Activated effector memory CD4-positive, alpha-beta T cell treated with Interleukin-2 at 50 U/mL for 16 hours (primary cell): ENCODE data around the gene ATP10D.
"Not testable (repeated sequence)": the region's sequence is repeated elsewhere in the genome, so short reads cannot be mapped to it uniquely, and the experiment has no call there.

ENCODE experiments used
- DNase-seq: peaks from one replicate; pipeline ENCODE4 v3.0.0-alpha.2; 2020

Gene ATP10D

DNA sequence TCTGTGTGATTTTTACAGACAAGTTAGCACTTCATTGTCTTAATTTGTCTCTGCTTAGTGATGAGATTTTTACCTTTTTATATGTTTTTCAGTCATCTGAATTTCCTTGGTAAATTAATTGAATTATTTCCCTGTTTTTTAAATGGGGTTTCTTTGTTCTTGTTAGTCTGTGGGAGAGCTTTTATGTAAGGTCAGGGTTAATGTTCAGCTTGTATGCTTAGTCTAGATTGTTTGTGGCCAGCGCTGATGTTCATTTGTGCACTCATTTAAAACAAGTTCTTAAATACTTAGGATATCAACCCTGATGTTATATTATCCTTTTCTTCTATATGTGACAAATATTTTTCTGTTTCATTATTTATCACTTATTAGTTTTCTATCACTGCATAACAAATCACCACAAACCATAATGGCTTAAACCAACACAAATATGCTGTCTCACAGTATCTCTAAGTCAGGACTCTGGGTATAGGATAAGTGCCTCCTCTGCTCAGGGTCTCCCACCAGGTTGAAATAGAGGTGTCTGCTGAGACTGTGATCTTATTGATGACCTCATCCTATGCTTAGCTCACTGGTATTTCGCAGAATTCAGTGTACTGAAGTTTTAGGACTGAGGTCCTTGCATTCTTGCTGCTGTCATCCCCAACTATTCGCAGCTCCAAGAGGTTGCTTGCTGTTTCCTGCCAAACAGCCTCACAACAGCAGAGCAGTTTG, 53.2 kb downstream of the ATP10D start:
- no peak for DNase-seq

DNA sequence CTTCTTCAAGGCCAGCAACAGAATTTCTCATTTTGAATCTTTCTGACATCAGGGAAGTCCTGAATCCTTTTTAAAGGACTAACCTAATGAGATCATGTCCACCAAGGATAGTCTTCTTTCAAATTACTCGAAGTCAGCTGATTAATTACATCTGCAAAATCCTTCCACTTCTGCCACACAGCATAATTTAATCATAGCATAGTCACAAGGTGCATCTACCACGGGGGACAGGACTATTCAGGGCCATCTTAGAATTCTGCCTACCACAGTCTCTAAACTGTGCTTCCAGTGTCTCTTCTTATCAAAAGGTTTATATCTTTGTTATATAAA, 53.7 kb downstream of the ATP10D start:
- no peak for DNase-seq

DNA sequence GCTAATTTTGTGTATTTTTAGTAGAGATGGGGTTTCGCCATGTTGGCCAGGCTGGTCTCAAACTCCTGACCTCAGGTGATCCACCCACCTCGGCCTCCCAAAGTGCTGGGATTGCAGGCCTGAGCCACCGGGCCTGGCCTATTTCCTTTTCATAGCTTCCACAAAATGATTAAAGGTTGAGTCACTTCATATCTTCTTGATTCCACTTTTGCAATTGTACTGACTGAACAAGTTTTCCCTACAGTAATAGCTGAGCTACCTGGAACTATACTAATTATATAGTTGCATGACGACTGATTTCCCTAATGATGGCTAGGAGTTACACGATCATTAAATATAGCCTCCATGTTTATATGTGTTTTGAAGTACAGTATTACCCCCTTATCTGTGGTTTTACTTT, 57.6 kb downstream of the ATP10D start:
- not testable (repeated sequence) for DNase-seq

DNA sequence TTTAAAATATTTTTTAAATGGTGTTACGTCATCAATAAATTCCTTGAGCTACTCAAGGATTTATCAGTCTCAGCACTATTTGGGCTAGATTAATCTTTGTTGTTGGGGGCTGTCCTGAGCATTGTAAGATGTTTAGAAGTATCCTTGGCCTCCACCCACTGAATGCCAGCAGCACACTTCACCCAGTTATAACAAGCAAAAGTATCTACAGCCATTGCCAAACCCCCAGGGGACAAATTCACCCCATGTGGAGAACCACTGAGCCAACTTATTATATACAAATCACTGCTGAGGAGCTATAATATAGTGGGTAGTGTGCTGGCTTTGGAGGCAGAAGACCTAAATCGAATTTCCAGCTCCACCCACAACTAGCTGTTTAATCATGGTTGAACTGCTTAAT, 58.3 kb downstream of the ATP10D start:
- no peak for DNase-seq

DNA sequence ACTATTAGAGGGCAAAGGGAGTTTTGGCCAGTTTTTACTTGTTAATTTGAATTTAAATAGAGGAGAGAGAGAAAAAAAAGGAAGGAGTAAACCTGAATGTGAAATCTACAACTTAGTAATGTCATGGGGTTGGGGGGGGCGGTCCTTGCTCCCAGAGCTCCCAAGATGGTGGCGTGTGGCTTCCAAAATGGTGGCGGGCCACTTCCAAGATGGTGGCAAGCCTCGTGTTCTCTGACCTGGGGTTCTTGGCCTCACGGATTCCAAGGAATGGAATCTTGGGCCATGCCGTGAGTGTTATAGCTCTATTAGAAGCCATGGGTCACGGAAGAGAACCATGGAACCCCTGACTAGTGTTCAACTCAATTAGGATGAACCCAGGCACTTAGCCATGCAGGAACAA, 65.3 kb downstream of the ATP10D start:
- DNase-seq: not testable (repeated sequence)

DNA sequence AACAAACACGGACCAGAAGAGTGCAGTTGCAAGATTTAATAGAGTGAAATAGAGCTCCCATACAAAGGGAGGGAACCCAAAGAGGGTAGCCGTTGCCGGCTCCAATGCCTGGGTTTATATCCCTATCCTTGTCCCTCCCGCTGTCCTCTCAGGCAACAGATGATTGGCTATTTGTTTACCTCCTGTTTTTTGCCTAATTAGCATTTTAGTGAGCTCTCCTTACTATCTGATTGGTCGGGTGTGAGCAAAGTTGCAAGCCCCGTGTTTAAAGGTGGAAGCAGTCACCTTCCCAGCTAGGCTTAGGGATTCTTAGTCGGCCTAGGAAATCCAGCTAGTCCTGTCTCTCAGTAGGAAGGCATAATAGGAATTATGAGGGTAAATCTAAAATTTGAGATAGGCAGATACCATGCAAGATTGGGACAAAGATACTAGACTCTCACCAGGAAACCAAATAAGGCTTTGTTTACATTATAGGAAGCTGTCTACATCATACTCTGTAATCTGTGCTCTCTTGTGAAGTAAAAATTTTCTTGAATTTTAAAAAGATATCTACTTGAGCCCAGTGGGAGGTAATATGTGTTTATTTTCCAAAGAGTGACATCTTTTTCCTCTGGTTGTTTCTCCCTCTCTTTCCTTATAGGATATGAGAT, 65.9 kb downstream of the ATP10D start:
- DNase-seq: no peak

DNA sequence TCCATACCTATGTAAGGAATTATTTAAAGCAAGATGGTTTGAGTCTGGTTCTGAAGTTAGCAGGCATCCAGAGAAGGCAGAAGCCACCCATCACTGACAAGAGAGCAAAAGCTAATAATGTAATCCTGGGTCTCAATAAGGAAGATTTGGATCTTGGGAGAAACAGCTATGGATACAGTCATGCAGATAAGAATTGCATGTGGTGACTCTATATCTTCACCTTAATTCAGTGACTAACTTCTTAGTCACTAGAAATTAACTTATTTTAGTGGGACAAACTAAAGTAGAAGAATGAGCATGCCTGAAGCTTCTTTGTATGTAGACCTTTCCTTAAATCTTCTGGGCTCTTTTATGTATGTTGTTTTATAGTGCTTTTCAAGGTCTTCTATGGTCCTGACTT, 66.6 kb downstream of the ATP10D start:
- no peak for DNase-seq

DNA sequence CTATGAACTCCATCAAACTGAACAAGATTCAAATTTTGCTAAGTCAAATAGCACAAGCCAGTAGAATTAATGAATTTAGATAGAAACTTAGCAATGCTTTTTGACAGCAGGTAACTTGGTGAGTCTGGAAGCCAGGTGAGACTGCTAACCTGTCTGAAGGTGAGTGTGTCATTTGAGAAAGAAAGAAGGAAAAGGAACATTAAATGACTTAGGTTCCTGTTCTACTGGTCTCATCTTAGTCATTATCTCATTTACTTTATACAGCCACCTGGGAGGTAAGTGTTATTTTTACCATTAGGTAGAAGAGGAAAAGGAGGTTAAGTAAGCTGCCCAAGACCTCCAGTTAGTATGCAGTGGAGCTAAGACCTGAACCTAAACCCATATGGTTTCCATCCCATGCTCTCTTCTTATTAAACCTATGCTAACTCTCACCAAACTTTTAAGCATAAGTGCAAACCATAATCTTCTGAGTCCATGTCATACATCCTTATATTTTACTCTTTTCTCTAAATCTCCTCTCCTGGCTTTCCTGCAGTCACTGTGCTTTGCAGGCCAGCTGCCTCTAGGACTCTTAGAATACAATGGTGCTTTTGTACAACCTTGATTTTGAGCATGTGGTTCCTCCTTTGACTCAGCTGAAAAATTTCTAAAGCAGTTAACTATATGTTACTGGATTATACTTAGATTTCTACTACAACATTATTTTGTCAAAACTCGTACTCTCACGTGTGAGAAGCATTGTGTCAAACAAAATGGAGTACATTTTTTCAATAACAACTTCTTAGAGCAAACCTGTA, 68.5 kb downstream of the ATP10D start:
- DNase-seq: no peak

DNA sequence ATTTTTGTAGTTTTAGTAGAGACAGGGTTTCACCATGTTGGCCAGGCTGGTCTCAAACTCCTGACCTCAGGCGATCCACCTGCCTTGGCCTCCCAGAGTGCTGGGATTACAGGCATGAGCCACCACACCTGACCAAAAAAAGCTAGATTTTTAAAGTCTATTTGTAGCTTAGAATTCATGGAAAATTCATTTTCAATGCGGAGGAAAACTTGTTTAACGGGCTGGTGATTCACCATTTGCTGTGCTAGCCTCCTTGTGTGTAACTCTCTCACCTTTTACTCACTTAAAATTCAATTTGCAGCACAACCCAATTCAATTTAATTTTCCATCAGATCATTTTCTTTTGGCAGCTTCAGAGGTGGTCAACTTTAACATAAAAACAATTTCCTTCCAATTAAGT, 70.8 kb downstream of the ATP10D start:
- not testable (repeated sequence) for DNase-seq

DNA sequence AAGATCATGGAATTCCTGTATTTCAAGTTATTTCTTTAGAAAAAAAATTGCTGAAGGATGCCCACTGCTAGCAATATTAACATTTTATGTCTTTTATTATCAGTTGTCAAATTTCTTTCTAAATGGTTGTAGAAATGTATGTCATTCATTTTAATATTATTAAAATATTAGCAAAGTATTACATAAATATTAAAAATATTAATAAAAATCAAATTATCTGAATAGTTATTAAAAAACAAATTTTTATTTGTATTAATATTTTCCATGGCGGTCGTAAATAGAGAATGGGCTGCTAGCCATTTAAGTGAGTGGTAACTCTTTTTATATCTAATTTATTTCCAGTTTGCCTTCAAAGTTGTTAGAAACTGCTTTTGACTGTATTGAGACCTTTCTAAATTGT, 72.2 kb downstream of the ATP10D start:
- DNase-seq: no peak

DNA sequence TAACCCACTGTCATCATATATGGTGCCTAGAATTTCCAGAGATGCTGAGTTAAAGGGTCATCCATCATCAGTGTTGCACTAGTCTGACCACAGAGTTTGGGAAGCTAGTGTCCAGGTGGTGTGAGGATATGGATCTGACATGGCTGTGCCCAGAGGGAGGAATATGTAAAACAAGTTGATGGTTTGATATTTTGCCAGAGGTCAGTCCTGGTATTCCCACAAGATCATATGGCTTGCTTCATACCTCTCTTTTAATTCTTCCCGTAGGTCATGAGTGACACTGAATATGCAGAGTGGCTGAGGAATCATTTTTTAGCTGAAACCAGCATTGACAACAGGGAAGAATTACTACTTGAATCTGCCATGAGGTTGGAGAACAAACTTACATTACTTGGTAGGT, 75.6 kb downstream of the ATP10D start:
- DNase-seq: no peak

DNA sequence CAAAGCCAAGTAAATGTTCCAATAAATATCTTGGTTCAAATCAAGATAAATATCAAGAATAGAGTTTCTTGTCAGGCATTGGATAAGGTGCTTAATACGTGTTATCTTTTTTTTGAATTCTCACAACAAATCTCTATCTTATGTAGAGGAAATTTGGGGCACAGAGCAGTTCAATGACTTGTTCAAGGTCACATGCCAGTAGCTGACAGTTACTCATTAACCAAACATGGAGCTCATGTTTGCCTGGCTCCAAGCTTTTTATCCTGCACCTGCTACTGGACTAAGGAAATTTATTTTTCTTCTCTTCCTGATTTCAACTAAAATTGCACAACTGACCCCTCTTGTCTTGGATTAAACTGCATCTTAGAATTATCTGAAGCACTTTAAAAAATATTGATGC, 76.3 kb downstream of the ATP10D start:
- DNase-seq: no peak

DNA sequence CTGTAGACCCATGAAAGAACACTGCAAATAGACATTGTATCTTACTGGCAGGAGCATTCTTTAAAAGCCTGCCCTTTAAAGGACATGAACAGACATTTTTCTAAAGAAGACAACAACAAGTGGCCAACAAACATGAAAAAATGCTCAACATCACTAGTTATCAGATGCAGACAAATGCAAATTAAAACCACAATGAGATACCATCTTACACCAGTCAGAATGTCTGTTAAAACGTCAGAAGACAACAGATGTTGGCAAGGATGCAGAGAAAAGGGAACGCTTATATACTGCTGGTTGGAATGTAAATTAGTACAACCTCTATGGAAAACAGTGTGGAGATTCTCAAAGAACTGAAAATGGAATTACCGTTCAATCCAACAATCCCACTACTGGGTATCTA, 77.2 kb downstream of the ATP10D start:
- DNase-seq: no peak

DNA sequence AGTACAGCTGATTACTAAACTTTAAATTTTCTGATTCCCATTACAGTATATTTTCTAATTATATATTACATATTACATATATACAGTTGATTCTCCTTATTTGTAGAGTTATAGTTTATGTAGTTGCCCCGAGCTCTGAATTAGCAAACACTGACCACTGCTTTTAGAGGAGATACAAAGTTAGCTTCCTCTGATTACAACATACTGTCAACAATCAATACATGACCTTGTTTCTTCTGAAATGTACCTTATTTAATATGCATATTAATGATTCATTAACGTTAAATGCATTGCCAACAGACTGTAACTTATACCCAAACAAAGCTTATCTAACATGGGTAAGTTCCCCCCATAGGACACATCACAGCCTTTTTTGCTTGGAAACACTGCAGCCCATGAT, 81.5 kb downstream of the ATP10D start:
- no peak for DNase-seq

DNA sequence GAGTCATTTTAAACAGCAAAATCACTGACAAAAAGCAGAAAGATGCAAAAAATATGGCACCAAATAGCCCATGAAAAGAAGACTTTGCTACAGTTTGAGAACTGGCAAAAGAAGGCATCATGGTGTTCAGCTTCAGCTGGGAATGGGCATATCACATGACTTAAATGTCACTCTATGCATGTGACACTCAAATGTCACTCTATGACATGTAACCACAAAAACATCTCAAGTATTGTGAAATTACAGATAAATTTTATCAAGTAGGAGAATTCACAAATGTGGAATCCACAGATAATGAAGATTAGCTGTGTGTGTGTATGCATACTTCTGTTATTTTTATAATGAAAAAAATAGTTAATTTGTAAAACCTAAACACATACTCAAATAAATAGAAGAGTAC, 81.9 kb downstream of the ATP10D start:
- DNase-seq: no peak

DNA sequence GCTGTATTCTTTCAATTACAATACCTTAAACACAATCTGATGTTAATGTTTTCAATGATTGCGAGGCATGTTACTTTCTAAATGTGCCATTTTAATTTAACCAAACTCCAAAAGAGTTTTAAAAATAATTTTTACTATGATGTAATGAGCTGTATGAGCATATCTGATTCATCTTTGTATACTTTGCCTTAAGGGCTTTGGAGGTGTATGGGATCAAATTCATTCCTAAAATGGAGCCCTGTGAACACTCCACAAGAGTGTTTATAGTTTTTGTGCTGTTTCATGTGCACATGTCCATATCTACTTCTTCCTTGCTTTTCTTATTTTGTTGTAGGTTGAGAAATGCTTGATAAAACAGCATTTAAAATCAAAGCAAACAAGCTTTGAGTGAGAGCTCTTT, 82.4 kb downstream of the ATP10D start:
- DNase-seq: no peak

DNA sequence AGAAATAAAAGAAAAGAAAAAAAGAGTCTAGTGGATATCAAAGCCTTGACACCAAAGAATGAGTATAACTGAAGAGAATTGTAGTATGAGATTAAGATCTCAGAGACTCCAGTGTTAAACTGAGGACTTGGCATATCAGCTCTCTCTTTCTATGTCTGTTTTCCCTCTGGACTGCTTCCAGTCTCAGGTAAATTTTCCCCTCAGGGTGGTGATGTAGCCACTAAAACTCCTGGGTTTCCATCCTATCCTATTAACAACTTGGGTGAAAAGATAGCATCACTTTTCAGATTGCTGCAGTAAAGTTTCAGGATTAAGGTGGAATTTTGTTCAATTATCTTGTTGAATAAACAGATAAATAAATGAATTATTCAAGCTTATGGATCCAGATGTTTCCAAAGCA, 85.7 kb downstream of the ATP10D start:
- DNase-seq: no peak

DNA sequence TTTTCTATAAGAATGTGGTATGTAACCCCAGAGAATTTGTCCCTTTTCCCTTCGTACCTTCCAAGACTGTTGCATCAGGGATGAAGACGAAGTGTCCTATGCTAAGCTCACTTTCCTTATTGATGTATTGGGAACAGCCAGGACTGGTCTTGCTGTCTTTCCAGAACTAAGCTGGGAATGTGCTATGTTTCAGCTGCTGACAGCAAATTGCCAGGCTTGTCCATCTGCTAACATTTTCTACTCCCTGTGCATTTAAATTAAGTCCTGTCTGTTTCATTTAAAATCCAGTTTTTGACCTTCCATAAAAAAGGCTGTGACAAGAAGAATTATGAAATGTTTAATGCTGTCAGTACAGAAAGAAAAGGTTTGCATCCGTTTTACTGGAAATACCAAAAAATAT, 87.9 kb downstream of the ATP10D start:
- no peak for DNase-seq

DNA sequence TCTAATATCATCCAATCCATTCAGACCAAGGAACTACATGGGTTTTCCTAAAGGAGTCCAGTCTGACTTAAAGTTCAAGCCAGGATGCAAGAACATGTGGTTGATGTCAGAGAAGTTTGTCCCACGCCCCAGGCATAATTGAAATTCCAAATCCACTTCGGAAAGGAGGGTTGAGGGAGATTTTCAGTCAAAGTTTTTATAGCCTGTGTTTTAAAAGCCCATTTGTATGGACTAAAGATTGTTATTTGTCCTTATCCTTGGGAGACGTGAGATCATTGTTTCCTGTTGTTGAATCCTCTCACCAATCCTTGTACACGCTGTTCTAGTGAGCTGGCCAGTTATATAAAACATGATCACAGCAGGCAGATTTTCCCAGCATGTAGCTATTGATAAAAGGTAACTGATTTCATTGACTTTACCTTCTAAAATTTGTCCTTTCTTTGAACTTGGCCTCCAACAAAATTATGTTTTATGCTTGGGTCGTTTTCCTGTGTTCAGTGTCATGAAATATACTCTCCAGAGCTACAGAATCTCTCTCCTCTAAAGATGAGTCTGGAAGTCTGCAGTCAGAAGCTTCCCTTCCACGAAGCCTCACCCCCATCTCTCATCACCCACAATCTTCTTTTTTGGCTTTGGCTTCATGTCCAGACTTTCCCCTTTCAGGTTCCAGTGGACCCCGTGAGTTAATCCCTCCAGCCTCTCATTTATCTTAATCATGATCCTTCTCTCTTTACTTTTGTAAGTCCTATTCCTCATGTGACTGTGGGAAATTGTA, 92.9 kb downstream of the ATP10D start:
- DNase-seq: no peak

DNA sequence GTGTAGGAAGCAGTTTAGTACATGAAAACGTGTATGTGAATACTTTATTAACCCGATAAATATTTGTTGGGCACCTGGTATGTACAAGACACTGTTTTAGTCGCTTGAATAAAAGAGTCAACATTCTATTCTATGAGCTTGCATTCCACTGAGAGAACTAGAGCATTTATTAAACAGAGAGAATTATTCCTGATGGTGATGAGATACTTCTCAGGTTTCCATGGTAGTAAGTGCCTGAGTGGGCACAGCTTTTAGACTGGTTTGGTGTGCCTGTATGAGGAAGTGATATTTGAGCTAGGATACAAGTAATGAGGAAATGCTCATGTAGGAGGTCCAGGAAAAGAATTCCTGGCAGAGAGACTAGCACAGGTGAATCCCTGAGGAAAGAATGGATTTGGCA, 94.2 kb downstream of the ATP10D start:
- no peak for DNase-seq

DNA sequence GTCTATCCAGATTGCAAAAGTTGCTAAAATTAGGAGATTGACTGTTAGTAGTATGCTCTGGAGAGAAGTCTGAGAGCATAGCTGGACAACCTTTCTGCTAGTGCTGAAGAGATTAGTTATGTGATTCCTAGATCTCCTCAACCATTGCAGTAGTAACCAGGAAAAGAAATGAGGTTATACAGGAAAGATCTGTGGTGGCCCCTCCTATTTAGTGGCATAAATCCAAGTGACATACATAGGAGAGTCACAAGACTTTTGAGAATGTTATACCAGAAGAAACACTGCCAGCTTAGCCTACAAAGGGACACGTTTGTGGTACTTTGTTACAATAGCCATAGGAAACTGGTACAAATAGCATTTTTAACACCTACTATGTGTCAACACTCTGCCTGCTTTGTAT, 105.2 kb downstream of the ATP10D start:
- no peak for DNase-seq

DNA sequence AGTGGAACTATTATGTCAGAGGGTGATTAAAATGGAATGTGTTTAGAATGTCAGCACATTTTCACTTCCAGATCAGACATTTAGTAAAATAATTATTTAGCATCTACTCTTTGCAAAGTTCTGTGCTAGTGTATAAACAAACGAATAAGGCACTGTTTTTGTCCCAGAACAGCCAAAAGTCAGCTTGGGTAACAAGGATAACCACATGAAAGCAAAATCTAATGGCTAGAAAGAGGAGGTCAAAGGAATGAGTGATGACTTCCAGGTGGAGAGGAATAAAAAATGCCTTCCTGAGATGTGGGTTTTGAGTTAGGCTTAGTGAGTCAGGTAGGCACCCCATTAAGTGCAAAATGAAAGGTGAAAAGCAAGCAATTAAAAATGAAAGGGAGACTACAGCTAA, 112.6 kb downstream of the ATP10D start:
- no peak for DNase-seq

DNA sequence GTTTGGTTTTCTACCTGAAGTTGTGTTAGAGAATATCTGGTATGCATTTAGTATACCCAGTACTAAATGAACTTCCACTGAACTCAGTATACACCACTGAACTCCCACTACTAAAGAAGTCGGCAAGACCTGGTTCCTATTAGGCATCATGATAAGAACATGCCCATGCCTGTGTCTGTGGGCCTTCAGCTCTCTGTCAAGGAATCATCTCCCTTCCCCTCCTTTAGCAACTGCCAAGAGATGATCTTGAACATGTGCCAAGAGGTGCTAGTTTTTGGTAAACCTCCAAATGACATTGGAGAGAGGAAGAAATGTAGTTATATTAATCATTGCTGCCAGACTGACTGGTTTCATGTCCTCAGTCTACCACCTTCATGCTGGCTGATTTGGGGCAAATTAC, 113.2 kb downstream of the ATP10D start:
- DNase-seq: no peak

DNA sequence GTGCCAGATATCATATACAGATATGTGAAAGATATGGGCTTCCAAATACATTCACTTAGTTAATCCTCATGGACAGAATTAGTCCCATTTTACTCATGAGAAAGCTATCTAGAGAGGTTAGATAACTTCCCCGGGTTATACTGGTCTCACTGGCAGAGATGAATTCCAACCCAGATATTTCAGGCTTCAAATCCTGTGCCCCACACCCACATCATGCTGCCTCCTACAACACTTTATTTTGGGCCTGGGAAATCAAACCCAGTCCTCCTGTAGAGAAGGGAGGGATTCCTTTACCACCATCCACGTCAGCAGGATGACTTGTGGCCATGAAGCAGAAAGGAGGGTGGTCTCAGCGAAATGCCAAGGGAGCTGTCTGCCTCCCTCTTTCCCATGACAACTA, 113.8 kb downstream of the ATP10D start:
- no peak for DNase-seq
